ENCODE data around the gene CGB2. TPM values are rescaled to one million over a fixed set of nuclear protein-coding genes. Genes with fewer than 3 reads are reported as not detected.
"Not testable (repeated sequence)": the region's sequence is repeated elsewhere in the genome, so short reads cannot be mapped to it uniquely, and the experiment has no call there.

The CGB2 gene
- total RNA-seq, 1 donor = not detected

DNA sequence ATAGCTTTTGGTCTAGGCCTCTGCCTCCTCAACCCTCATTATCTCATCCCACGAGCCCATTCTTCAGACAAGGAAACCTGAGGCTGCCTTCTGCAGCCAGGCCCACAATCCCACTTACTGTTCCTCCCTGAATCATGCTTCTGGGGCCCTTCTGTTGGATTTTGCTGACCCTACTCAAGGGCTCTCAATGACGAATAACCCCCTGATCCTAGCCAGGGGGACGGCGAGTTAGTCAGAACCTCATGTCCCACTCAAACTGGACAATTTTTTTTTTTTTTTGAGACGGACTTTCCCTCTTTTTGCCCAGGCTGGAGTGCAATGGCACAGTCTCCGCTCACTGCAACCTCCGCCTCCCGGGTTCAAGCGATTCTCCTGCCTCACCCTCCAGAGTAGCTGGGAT, 9.6 kb upstream of the CGB2 start:
- H3K4me3 ChIP-seq (ENCODE audit: low read depth, low read length) = no peak overlapping the region
- TF ChIP-seq, protein P1, sequence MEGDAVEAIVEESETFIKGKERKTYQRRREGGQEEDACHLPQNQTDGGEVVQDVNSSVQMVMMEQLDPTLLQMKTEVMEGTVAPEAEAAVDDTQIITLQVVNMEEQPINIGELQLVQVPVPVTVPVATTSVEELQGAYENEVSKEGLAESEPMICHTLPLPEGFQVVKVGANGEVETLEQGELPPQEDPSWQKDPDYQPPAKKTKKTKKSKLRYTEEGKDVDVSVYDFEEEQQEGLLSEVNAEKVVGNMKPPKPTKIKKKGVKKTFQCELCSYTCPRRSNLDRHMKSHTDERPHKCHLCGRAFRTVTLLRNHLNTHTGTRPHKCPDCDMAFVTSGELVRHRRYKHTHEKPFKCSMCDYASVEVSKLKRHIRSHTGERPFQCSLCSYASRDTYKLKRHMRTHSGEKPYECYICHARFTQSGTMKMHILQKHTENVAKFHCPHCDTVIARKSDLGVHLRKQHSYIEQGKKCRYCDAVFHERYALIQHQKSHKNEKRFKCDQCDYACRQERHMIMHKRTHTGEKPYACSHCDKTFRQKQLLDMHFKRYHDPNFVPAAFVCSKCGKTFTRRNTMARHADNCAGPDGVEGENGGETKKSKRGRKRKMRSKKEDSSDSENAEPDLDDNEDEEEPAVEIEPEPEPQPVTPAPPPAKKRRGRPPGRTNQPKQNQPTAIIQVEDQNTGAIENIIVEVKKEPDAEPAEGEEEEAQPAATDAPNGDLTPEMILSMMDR (IDR thresholded peaks at IDR 0.05; ENCODE audit: insufficient read depth, low read depth, low read length) = no peak
- DNase-seq (ENCODE audit: low read depth) = no peak

DNA sequence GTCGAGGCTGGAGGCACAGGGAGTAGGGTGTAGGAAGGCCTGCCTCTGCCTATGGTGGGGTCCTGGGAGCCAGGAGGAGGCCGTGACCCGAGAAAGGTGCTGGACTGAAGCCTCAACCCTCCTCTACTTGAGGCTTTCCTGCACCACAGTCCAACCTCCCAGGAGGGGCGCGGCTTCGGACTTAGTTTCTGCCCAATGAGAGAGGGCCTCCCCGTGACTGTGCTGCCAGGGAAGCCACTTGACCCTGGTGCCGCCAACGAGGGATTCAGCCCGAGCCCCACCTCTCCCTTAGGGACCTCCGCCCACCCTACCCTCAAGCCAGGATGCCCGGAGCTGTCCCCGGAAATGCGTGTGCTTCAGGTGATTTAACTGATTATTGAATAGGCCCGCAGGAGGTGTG, 7.5 kb upstream of the CGB2 start, which contains the start of gene CGB3:
Gene CGB3 (minus strand): TSS at position 101 of the 400 bp plus-strand sequence. CDS start 362 bp downstream, outside the sequence.
- not testable (repeated sequence) for DNase-seq (ENCODE audit: low read depth)

DNA sequence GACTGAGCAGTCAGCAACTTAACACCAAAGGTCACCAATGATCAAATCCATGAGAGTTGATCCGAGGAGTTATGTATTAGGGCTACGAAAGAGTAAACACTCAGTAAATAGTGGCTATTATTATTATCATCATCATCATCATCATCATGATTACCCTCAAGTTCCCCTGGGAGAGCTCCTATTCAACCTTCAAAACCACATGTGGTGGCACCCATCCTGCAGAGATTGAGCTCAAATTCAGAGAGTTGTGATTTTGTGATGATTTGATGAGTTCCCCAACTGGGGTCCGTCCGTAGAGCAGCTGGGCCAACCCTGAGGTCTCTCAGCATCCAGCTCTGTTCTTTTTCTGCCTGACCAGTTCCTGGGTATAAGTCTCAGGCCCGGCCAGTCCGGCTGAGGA, 6.6 kb upstream of the CGB2 start:
- DNase-seq (ENCODE audit: low read depth); H3K4me3 ChIP-seq (ENCODE audit: low read depth, low read length): not testable (repeated sequence)

More for the DNA sequence above, 7.5 kb upstream of the CGB2 start, which contains the start of gene CGB3:
- H3K4me3 ChIP-seq (ENCODE audit: low read depth, low read length) = not testable (repeated sequence)

DNA sequence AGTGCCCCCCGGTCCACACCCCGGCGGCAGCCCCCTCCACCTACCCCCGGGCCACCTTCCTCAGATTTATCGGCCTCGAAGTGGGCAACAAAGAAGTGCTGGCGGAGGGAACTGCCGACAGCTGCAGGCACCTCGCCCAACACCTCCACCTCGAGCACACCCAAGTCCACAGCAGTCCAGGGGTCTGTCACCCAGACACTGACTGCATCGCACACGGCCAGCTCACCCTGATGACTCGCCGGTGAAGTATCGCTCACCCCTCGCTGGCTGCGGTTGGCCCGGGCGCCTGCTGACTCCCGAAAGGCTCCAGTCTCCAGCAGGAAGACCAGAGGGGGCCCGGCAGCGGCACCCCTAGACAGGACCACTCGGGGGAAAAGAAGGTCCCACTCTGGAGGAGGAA, 6.1 kb upstream of the CGB2 start:
- not testable (repeated sequence) for DNase-seq (ENCODE audit: low read depth)

DNA sequence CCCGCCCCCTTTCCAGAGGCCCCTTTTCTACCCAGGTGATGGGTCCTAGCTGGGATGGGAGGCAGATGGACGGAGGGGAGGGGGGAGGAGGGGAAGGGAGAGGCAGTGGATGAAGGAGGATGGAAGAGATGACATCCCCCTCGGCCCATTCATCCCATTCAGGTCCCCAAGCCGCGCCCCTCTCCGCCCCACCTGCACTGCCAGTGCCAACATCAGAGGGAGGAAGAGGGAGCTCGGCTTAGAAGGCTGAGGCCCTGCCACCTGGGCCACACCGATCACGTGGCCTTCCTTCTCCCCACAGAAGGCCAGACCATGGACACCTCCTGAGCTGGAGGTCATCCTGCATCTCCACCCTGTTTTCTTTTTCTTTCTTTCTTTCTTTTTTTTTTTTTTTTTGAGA, 3.0 kb upstream of the CGB2 start:
- DNase-seq (ENCODE audit: low read depth); H3K4me3 ChIP-seq (ENCODE audit: low read depth, low read length): not testable (repeated sequence)

More for the DNA sequence above, 6.1 kb upstream of the CGB2 start:
- H3K4me3 ChIP-seq (ENCODE audit: low read depth, low read length) = not testable (repeated sequence)

DNA sequence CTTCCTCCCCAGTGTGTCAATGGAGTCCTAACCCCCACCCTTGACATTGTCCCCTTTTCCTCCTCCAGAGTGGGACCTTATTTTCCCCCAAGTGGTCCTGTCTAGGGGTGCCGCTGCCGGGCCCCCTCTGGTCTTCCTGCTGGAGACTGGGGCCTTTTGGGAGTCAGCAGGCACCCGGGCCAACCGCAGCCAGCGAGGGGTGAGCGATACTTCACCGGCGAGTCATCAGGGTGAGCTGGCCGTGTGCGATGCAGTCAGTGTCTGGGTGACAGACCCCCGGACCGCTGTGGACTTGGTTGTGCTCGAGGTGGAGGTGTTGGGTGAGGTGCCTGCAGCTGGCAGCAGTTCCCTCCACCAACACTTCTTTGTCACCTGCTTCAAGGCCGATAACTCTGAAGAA, 1.9 kb upstream of the CGB2 start:
- H3K4me3 ChIP-seq (ENCODE audit: low read depth, low read length); DNase-seq (ENCODE audit: low read depth): not testable (repeated sequence)

DNA sequence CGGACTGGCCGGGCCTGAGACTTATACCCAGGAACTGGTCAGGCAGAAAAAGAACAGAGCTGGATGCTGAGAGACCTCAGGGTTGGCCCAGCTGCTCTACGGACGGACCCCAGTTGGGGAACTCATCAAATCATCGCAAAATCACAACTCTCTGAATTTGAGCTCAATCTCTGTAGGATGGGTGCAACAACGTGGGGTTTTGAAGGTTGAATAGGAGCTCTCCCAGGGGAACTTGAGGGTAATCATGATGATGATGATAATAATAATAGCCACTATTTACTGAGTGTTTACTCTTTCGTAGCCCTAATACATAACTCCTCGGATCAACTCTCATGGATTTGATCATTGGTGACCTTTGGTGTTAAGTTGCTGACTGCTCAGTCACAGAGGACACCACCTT, 1.4 kb upstream of the CGB2 start:
- DNase-seq (ENCODE audit: low read depth); H3K4me3 ChIP-seq (ENCODE audit: low read depth, low read length): not testable (repeated sequence)

DNA sequence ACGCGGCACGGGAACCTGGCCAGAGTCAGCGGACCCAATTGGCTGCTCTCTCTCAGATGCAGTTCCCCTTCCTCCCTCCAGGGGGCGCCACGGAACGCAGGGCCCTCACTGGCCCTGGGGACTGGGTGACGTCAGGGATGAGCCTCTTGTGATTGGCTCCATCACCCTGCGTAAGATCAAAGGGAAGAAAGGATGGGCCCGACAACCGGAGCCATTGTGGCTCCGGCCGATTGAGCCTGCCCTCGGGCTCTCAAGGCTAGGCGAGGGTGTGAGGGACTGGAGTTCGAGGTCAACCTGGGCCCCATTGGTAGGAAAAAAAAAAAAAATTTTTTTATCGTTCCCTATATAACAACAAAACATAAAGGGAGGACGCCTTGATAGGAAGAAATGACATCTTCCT, 5.1 kb downstream of the CGB2 start, which contains the start of gene CGB1:
Gene CGB1 (minus strand): TSS at position 81 of the 400 bp plus-strand sequence. CDS start 184 bp downstream, outside the sequence.
- H3K4me3 ChIP-seq (ENCODE audit: low read depth, low read length); DNase-seq (ENCODE audit: low read depth): not testable (repeated sequence)
- TF ChIP-seq, protein P1 (IDR thresholded peaks at IDR 0.05; ENCODE audit: insufficient read depth, low read depth, low read length) = peak; percentile 48

DNA sequence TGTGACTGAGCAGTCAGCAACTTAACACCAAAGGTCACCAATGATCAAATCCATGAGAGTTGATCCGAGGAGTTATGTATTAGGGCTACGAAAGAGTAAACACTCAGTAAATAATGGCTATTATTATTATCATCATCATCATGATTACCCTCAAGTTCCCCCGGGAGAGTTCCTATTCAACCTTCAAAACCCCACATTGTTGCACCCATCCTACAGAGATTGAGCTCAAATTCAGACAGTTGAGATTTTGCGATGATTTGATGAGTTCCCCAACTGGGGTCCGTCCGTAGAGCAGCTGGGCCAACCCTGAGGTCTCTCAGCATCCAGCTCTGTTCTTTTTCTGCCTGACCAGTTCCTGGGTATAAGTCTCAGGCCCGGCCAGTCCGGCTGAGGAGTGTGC, 6.4 kb downstream of the CGB2 start:
- H3K4me3 ChIP-seq (ENCODE audit: low read depth, low read length); DNase-seq (ENCODE audit: low read depth): not testable (repeated sequence)

DNA sequence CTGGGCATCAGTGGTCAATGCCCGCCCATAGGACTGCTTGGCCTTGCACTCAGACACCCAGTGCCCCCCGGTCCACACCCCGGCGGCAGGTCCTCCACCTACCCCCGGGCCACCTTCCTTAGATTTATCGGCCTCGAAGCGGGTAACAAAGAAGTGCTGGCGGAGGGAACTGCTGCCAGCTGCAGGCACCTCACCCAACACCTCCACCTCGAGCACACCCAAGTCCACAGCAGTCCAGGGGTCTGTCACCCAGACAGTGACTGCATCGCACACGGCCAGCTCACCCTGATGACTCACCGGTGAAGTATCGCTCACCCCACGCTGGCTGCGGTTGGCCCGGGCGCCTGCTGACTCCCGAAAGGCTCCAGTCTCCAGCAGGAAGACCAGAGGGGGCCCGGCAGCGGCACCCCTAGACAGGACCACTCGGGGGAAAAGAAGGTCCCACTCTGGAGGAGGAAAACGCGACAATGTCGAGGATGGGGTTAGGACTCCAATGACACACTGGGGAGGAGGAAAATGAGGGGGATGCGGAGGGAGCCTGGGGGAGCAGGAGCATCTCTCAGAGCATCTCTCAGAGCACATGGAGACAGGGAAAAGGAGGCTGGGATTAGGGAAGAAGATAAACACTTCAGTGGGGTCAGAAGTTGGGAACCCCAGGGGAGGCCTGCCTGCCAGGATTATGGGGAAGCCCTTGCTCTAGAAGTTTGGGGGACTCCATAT, 7.0 kb downstream of the CGB2 start:
- H3K4me3 ChIP-seq (ENCODE audit: low read depth, low read length) = not testable (repeated sequence)

DNA sequence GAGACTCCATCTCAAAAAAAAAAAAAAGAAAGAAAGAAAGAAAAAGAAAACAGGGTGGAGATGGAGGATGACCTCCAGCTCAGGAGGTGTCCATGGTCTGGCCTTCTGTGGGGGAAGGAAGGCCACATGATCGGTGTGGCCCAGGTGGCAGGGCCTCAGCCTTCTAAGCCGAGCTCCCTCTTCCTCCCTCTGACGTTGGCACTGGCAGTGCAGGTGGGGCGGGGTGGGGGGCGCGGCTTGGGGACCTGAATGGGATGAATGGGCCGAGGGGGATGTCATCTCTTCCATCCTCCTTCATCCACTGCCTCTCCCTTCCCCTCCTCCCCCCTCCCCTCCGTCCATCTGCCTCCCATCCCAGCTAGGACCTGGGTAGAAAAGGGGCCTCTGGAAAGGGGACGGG, 8.0 kb downstream of the CGB2 start:
- not testable (repeated sequence) for DNase-seq (ENCODE audit: low read depth)

More for the DNA sequence above, 7.0 kb downstream of the CGB2 start:
- peak; percentile 67 for DNase-seq (ENCODE audit: low read depth)

DNA sequence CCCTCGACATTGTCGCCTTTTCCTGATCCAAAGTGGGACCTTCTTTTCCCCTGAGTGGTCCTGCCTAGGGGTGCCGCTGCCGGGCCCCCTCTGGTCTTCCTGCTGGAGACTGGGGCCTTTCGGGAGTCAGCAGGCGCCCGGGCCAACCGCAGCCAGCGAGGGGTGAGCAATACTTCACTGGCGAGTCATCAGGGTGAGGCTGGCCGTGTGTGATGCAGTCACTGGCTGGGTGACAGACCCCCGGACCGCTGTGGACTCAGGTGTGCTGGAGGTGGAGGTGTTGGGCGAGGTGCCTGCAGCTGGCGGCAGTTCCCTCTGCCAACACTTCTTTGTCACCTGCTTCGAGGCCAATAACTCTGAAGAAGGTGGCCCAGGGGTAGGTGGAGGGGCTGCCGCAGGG, 10.5 kb downstream of the CGB2 start:
- H3K4me3 ChIP-seq (ENCODE audit: low read depth, low read length) = no peak overlapping the region
- no peak for DNase-seq (ENCODE audit: low read depth)
- TF ChIP-seq, protein P1 (IDR thresholded peaks at IDR 0.05; ENCODE audit: insufficient read depth, low read depth, low read length) = no peak

More for the DNA sequence above, 8.0 kb downstream of the CGB2 start:
- H3K4me3 ChIP-seq (ENCODE audit: low read depth, low read length) = not testable (repeated sequence)

DNA sequence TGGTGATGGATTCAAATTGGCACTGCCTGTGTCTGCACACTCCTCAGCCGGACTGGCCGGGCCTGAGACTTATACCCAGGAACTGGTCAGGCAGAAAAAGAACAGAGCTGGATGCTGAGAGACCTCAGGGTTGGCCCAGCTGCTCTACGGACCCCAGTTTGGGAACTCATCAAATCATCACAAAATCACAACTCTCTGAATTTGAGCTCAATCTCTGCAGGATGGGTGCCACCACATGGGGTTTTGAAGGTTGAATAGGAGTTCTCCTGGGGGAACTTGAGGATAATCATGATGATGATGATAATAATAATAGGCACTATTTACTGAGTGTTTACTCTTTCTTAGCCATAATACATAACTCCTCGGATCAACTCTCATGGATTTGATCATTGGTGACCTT, 11.0 kb downstream of the CGB2 start:
- not testable (repeated sequence) for H3K4me3 ChIP-seq (ENCODE audit: low read depth, low read length)

DNA sequence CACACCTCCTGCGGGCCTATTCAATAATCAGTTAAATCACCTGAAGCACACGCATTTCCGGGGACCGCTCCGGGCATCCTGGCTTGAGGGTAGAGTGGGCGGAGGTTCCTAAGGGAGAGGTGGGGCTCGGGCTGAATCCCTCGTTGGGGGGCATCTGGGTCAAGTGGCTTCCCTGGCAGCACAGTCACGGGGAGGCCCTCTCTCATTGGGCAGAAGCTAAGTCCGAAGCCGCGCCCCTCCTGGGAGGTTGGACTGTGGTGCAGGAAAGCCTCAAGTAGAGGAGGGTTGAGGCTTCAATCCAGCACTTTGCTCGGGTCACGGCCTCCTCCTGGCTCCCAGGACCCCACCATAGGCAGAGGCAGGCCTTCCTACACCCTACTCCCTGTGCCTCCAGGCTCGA, 11.9 kb downstream of the CGB2 start, which contains the start of gene CGB5:
Gene CGB5 (plus strand): TSS at position 301 of the 400 bp plus-strand sequence. CDS start 362 bp downstream, outside the sequence.
- not testable (repeated sequence) for H3K4me3 ChIP-seq (ENCODE audit: low read depth, low read length); DNase-seq (ENCODE audit: low read depth)

More for the DNA sequence above, 11.0 kb downstream of the CGB2 start:
- not testable (repeated sequence) for DNase-seq (ENCODE audit: low read depth)

DNA sequence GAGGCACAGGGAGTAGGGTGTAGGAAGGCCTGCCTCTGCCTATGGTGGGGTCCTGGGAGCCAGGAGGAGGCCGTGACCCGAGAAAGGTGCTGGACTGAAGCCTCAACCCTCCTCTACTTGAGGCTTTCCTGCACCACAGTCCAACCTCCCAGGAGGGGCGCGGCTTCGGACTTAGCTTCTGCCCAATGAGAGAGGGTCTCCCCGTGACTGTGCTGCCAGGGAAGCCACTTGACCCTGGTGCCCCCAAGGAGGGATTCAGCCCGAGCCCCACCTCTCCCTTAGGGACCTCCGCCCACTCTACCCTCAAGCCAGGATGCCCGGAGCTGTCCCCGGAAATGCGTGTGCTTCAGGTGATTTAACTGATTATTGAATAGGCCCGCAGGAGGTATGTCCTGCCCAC, 17.3 kb downstream of the CGB2 start, which contains the start of gene CGB8:
Gene CGB8 (minus strand): TSS at position 101 of the 400 bp plus-strand sequence. CDS start 372 bp downstream, outside the sequence.
- H3K4me3 ChIP-seq (ENCODE audit: low read depth, low read length); DNase-seq (ENCODE audit: low read depth): not testable (repeated sequence)
